GM06990 (cell line): ENCODE measurements around the gene NAGS.
"Not testable (repeated sequence)": the region's sequence is repeated elsewhere in the genome, so short reads cannot be mapped to it uniquely, and the experiment has no call there.

ENCODE experiments used
- DNase-seq: peaks from one replicate; pipeline ENCODE4 v3.0.0-alpha.2; 2011; ENCODE audit not compliant: insufficient read length; ENCODE audit errors: extremely low read depth
- H3K27me3 ChIP-seq: replicated peaks from 2 replicates; pipeline ENCODE4 v1.6.0; 2011; ENCODE audit warnings: low read length; ENCODE audit not compliant: control insufficient read depth, insufficient read depth
- H3K36me3 ChIP-seq: 2 replicates; pipeline ENCODE4 v1.5.1; 2011; ENCODE audit warnings: low read length; ENCODE audit not compliant: control insufficient read depth, insufficient read depth
- H3K4me3 ChIP-seq: replicated peaks from 2 replicates; pipeline ENCODE4 v1.5.1; 2011; ENCODE audit warnings: low read depth, mild to moderate bottlenecking, control low read depth, low read length
- TF ChIP-seq, protein P1 (sequence below): IDR thresholded peaks from 2 replicates; pipeline ENCODE4 v1.5.1; 2011; ENCODE audit warnings: low read length, control low read depth, mild to moderate bottlenecking, inconsistent platforms; ENCODE audit not compliant: insufficient read depth, poor library complexity, severe bottlenecking

The NAGS gene

DNA sequence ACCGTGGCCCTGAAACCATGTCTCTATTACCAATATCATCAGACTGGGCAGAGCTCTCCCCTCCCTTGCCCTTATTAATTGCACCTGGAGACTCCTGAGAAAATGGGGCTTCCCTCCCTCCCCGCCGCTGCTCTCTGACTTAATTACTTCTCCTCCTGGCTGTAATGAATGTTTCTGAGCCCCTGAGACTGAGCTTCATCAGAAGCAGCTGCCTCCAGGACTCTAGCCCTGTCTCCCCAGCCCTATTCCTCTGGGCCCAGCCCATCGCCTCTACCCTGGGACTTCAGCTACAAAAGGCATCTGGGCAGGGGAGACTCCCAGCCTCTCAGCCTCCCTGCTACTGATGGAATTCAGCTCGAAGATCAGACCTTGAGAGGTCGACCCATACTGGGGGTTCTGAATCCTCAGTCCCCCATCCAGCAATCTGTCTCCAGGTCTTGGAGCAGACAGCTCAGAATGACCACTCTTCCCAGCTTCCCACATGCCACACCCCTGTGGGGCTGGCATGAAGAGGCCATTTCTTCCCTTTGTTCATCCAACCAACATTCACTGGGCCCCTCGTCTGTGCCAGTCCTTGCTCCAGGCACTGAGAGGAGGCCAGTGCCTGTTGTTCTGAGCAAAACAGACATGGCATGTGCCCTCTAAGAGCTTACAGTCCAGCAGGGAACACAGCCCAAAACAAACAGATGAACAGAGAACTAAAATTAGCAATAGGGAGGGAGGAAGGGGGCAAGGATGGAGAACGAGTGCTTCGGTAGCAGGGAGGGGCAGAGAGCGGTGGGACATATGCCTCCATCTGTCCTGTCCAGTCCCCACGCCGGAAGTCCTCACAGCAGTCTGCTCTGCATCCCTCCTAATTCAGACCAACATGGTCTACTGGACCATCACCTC lies 17.0 kb upstream of the NAGS start:
- H3K27me3 ChIP-seq, result peaks cover 4% of the 10 kb centered on the region
- TF ChIP-seq, protein P1, sequence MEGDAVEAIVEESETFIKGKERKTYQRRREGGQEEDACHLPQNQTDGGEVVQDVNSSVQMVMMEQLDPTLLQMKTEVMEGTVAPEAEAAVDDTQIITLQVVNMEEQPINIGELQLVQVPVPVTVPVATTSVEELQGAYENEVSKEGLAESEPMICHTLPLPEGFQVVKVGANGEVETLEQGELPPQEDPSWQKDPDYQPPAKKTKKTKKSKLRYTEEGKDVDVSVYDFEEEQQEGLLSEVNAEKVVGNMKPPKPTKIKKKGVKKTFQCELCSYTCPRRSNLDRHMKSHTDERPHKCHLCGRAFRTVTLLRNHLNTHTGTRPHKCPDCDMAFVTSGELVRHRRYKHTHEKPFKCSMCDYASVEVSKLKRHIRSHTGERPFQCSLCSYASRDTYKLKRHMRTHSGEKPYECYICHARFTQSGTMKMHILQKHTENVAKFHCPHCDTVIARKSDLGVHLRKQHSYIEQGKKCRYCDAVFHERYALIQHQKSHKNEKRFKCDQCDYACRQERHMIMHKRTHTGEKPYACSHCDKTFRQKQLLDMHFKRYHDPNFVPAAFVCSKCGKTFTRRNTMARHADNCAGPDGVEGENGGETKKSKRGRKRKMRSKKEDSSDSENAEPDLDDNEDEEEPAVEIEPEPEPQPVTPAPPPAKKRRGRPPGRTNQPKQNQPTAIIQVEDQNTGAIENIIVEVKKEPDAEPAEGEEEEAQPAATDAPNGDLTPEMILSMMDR, result no peak
- H3K36me3 ChIP-seq, result no peaks in the 10 kb centered on the region
- DNase-seq, result no peak
- H3K4me3 ChIP-seq, result no peak overlapping the region

DNA sequence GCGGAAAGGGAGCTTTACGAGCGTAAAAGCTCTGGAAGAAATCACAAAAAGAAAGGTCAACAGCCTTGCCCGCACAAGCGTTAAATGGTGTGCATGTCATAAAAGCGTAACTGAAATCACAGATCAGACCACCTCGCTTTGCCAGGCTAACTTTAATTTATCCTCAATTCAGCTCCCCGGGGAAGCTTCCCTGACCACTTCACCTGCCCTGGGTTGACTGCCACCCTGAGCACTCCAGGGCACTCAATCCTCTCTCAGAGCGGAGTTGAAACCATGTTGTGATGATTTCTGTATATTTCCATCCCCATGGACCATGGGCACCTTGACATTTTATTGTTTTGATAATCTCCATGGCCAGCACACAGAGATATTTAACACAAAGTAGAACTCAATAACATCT lies 16.1 kb upstream of the NAGS start:
- H3K27me3 ChIP-seq, result peaks cover 3% of the 10 kb centered on the region
- TF ChIP-seq, protein P1, result no peak
- no peak for DNase-seq
- H3K4me3 ChIP-seq, result no peak overlapping the region
- H3K36me3 ChIP-seq, result no peaks in the 10 kb centered on the region

DNA sequence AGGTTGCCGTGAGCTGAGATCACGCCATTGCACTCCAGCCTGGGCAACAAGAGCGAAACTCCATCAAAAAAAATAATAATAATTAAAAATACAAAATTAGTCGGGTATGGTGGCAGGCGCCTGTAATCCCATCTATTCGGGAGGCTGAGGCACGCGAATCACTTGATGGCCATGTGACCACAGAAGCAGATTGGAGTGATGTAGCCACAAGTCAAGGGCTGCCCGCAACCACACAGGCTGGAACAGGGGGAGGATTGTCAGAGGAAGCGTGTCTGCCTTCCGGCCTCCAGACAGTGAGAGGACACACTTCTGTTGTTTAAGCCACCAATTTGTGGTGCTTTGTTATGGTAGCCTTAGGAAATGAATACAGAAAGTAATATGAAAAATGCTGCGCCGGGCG lies 11.8 kb upstream of the NAGS start:
- H3K36me3 ChIP-seq, result no peaks in the 10 kb centered on the region
- TF ChIP-seq, protein P1, result no peak
- DNase-seq, result no peak
- peaks cover 2% of the 10 kb centered on the region for H3K27me3 ChIP-seq
- no peak overlapping the region for H3K4me3 ChIP-seq

DNA sequence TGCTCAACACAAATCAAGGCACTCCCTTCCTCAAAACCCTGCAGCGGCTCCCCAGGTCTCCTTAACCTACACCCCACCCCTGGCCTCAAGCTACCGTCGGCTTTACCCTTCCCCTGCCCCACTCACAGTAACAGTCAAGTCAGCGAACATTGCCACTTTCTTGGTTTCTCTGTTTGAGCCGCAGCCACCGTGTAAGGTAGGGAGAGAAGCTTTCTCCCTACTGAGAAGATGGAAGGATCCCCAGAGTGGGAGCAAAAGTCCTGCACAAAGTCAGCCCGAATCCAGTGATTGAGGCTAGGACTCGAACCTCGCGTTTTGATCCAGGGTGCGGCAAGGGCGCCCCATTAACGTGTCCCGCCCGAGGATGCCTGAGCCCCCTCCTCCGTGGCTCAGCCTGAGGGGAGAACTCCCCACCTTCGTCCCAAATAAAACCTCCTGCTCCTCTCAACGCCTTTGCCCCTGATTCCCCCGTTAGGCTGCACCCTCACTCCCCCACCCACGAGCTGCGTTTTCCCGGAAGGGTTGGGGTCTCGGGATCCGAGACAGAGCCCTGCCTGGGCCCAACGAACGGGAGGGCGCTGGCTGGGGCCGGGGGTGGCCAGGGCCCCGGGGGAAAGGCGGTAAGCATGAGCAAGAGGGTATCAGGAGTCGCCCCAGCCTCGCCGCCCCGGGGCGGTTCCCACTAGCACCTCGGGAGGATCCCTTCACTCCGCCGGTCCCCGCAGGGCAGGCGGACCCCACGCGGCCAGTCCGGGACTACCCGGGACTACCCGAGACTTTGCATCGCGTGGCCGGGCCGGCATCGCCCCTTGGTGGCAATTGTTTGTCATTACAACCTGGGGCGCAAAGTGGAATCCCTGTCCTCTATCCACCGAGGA lies 9.9 kb upstream of the NAGS start:
- Histone ChIP-seq H3K27me3 (peaks cover 2% of the 10 kb centered on the region; the same call in 1 of the 2 replicates), H3K36me3 (no peaks in the 10 kb centered on the region), H3K4me3 (no peak overlapping the region)
- TF ChIP-seq, protein P1, result peak; percentile 74
- peak; percentile 48 for DNase-seq

DNA sequence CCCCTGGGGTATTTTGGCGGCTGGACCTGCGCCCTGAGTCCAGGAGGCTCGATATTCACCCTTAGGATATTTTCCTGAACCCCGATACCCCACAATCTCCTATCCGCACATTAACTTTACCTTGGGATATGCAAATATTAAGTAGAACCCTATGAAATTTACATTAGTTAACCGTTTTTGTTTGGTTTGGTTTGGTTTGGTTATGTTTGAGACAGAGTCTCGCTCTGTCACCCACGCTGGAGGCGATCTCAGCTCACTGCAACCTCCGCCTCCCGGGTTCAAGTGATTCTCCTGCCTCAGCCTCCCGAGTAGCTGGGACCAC lies 9.3 kb upstream of the NAGS start:
- H3K4me3 ChIP-seq, result no peak overlapping the region
- no peak for DNase-seq
- TF ChIP-seq, protein P1, result no peak

DNA sequence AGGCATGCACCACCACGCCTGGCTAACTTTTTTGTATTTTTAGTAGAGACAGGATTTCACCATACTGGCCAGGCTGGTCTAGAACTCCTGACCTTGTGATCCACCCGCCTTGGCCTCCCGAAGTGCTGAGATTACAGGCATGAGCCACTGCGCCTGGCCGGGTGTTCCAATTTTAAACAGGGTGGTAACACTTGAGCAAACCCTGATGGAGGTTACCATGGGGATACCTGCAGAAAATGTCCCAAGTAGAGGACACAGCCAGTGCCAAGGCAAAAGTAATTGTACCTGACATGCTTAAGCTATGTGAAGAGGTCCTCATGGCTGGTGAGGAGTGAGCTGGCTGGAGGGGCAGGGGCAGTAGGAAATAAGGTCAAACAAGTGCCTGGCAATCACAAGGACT lies 7.2 kb upstream of the NAGS start:
- H3K4me3 ChIP-seq, DNase-seq, H3K36me3 ChIP-seq, H3K27me3 ChIP-seq: not testable (repeated sequence)

More for the DNA sequence above, 9.3 kb upstream of the NAGS start:
- no peaks in the 10 kb centered on the region for H3K36me3 ChIP-seq
- peaks cover 2% of the 10 kb centered on the region for H3K27me3 ChIP-seq
